ENCODE measurements around the gene NELL2. TPM values are rescaled to one million over a fixed set of nuclear protein-coding genes. Genes with fewer than 3 reads are reported as not detected.

NELL2 gene
- total and polyA plus RNA-seq, 10 of the 15 experiments (the other 5 are each of a cell fraction or from before 2014, with no cell fraction given) = 0.27 to 2.3 (median 0.76) TPM

DNA sequence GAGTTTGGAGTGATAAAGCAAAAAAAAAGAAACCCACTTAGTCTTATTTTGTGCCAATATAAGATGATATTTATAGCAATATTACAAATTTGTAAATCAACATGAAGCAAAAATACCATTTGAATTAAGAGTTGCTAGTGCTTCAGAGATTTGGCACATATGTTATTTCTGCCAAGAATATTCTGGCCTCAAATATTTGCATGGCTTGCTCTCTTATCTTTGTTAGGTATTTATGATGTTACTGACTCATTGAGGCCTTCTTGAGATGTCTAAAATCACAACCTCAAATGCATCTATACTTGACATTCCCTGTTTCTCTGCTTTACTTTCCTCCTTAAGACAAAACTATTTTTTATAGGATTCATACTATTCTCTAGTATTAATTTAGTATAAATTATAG lies 301.5 kb downstream of the NELL2 start:
- H3K9ac ChIP-seq (ENCODE audit: control insufficient read depth, insufficient read depth, low read length) = no peak overlapping the region
- intact Hi-C loops (cut with micrococcal nuclease; ENCODE audit: unreplicated experiment) = no loop called here
- H3K36me3 ChIP-seq (ENCODE audit: control insufficient read depth in 2 of 2, insufficient read depth in 2 of 2, low read length in 1 of 2) = no peaks in the 10 kb centered on the region
- in situ Hi-C loops (cut with MboI) = no loop called here
- no peak overlapping the region for H3K4me2 ChIP-seq (ENCODE audit: control insufficient read depth, insufficient read depth)
- FAIRE-seq = no peak
- ChIA-PET SMC1A (ENCODE audit: uncharacterized antibody, unreplicated experiment) (no interaction called here), POLR2A (no interaction called here), RAD21 (ENCODE audit: unreplicated experiment) (no interaction called here), CTCF (no interaction called here)
- H3K4me1 ChIP-seq (ENCODE audit: control insufficient read depth, insufficient read depth, low read length) = no peaks in the 10 kb centered on the region
- DNase-seq (ENCODE audit: low read depth, low spot score) = no peak
- BruUV-seq (replicated peaks) = no TSS peak
- no peak overlapping the region for H3K27ac ChIP-seq (ENCODE audit: control insufficient read depth, insufficient read depth)
- H3K27me3 ChIP-seq (replicated peaks in 1 of 2; ENCODE audit: control insufficient read depth in 2 of 2, insufficient read depth in 2 of 2, low read length in 1 of 2) = no peaks in the 10 kb centered on the region
- H3K9me3 ChIP-seq (replicated peaks; ENCODE audit: control insufficient read depth, insufficient read depth, low read length) = no peaks in the 10 kb centered on the region
- H4K20me1 ChIP-seq (ENCODE audit: control insufficient read depth, insufficient read depth) = no peaks in the 10 kb centered on the region
- no peaks in the 10 kb centered on the region for H3K79me2 ChIP-seq (ENCODE audit: control insufficient read depth, insufficient read depth, low read length)
- ATAC-seq = no peak
- no peak overlapping the region for H2AFZ ChIP-seq (ENCODE audit: control insufficient read depth, low read depth, low read length)
- no peak for TF ChIP-seq EGR1 (IDR thresholded peaks at IDR 0.05; ENCODE audit: borderline replicate concordance in 1 of 2, low read depth in 2 of 2, low read length in 2 of 2)
- no peak overlapping the region for H3K4me3 ChIP-seq

DNA sequence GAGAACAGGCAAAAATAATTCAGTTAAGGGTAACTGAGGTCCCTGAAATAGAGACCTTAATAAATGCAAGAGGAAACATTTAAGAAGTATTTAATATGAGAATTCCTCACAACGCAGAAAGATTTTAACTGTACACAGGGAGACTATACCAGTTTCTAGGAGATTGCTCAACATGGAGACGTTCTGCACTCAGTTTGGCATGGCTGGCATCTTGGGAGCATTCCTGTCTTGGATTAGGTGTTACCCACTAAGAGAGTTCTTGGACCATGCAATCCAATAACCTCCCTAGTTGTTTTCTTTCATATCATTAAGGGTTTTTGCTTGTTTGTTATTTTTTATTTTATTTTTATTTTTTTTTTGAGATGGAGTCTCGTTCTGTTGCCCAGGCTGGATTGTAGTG lies 302.4 kb downstream of the NELL2 start:
- Histone ChIP-seq H3K4me1 (ENCODE audit: control insufficient read depth, insufficient read depth, low read length) (no peaks in the 10 kb centered on the region), H3K27me3 (replicated peaks in 1 of 2; ENCODE audit: control insufficient read depth in 2 of 2, insufficient read depth in 2 of 2, low read length in 1 of 2) (no peaks in the 10 kb centered on the region), H3K9me3 (replicated peaks; ENCODE audit: control insufficient read depth, insufficient read depth, low read length) (no peaks in the 10 kb centered on the region), H3K9ac (ENCODE audit: control insufficient read depth, insufficient read depth, low read length) (no peak overlapping the region), H3K79me2 (ENCODE audit: control insufficient read depth, insufficient read depth, low read length) (no peaks in the 10 kb centered on the region), H3K4me3 (no peak overlapping the region), H3K27ac (ENCODE audit: control insufficient read depth, insufficient read depth) (no peak overlapping the region), H2AFZ (ENCODE audit: control insufficient read depth, low read depth, low read length) (no peak overlapping the region), H3K36me3 (ENCODE audit: control insufficient read depth in 2 of 2, insufficient read depth in 2 of 2, low read length in 1 of 2) (no peaks in the 10 kb centered on the region), H4K20me1 (ENCODE audit: control insufficient read depth, insufficient read depth) (no peaks in the 10 kb centered on the region), H3K4me2 (ENCODE audit: control insufficient read depth, insufficient read depth) (no peak overlapping the region)
- no TSS peak for BruUV-seq (replicated peaks)
- DNase-seq (ENCODE audit: low read depth, low spot score) (no peak), FAIRE-seq (no peak), ATAC-seq (no peak)
- ChIA-PET CTCF (no interaction called here), RAD21 (ENCODE audit: unreplicated experiment) (no interaction called here), SMC1A (ENCODE audit: uncharacterized antibody, unreplicated experiment) (no interaction called here), POLR2A (no interaction called here)
- in situ Hi-C loops (cut with MboI) = no loop called here
- intact Hi-C loops (cut with micrococcal nuclease; ENCODE audit: unreplicated experiment) = no loop called here
- TF ChIP-seq EZH2 (IDR thresholded peaks at IDR 0.05; ENCODE audit: borderline replicate concordance, control insufficient read depth, low read depth, low read length) = no peak
- WGBS (ENCODE audit: insufficient coverage, insufficient replicate concordance, low lambda C conversion rate, missing lambda C conversion rate) = 0% methylated on average over 3 of the region's 3 CpGs
